NCI-H460 (cell line): Measurements from ENCODE around the gene SBF2. TPM values are rescaled to one million over a fixed set of nuclear protein-coding genes. Genes with fewer than 3 reads are reported as not detected.
A peak's percentile ranks its signal among the peaks of the same experiment; 100 is the strongest.
"Not testable (repeated sequence)": the region's sequence is repeated elsewhere in the genome, so short reads cannot be mapped to it uniquely, and the experiment has no call there.

Experiments
- DNase-seq: peaks from one replicate; pipeline ENCODE4 v3.0.0-alpha.2; 2016; ENCODE audit warnings: low read depth; ENCODE audit errors: extremely low read depth
- total RNA-seq: library from RNA; depleted of rRNA; stranded (reverse); fragments of >200 nt; shearing (Covaris generic); gene quantifications from 2 replicates; pipeline ENCODE4 v1.2.3, GENCODE V29; 2014

SBF2 gene
- total RNA-seq, 1 experiment from 2014 or later = 27.2 TPM

DNA sequence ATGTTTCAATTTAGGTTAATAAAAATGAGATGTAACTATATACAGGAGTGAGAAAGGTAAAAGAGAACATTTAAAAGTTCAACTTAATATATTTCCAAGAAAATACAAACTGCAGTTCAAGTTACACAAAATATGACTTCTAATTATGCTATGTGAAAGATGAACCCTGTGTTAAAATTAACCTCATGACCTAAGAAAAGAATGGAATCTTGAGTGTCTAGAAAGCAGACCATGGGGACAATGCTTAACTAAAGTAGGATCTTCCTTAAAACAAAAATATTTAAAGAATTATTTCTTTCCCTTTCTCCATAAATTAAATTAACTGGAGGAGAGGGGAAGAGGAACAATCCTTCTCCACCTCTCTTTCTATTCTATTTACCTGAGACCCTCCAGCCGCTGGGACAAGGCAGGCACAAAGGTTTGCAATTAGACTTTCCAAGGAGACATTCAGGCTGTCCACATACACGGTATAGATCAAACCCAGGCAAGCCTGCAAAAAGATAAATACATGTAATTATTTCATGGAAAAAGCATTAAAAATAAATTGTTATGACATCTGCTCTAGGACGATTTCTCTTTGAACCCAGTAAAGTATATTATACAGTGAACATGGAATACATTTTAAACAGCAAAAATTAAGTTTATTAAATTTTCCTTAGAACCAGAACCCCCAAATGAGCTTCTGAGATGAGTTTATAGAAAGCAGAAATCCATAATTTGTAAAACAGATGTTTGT is 264.5 kb downstream of the SBF2 start:
- DNase-seq = no peak

DNA sequence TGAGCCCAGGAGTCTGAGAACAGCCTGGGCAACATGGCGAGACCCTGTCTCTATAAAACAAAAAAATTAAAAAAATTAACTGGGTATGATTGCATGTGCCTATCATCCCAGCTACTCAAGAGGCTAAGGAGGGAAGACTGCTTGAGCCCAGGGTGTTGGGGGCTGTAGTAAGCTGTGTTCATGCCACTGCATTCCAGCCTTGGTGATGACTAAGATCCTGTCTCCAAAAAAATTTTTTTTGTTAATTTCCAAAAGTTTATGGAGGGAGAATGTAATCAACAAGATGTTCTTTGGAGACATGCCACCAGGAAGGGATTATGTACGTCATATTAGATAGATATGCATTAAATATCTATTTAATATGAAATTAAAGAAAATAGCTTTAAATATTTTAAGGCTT is 267.5 kb downstream of the SBF2 start:
- DNase-seq = no peak

DNA sequence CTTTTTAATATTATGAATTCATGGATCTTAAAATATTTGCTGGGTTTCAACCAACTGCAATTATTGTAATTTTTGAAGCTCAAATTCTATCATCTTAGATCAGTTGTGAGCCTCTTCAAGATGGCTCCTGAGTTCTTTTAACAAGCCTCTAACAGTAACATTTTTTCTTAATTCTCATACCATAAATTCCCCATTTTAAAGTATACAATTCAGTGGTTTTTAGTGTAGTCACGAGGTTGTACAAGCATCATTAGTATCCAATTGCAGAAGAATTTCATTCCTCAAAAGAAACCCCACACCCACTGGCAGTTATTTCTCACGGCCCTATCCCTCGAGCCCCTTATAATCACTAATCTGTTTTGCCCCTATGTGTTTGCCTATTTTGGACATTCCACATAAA is 270.8 kb downstream of the SBF2 start:
- DNase-seq = no peak

GRCh38 chr11:10022764-10023163 is 271.3 kb downstream of the SBF2 start:
- DNase-seq = no peak

- DNase-seq = no peak
These were observed 272.5 kb downstream of the SBF2 start for GRCh38 chr11:10021563-10021962.

- no peak for DNase-seq
These were observed 273.9 kb downstream of the SBF2 start for GRCh38 chr11:10019906-10020682.

DNA sequence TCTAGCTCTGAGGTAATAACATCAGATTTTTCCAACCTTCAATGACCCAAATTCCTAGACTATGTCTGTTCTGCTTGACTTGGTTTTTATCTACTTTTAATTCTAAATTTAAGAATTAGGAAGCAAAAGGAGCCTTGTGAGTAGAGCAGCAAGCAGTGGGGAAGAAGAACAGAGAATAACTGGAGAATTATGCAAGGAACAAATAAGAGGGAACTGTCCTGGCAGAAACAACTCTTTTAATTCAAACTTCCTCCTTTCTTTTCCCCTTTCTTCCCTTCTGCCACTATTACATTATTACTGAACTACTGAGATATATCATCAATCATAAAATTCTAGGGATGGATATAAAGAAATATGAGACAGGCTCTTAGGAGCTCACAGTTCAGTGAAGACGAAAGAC is 276.1 kb downstream of the SBF2 start:
- DNase-seq = no peak

GRCh38 chr11:10017050-10017449 is 277.0 kb downstream of the SBF2 start:
- no peak for DNase-seq

- DNase-seq = no peak
These were observed 282.0 kb downstream of the SBF2 start for GRCh38 chr11:10012068-10012467.

DNA sequence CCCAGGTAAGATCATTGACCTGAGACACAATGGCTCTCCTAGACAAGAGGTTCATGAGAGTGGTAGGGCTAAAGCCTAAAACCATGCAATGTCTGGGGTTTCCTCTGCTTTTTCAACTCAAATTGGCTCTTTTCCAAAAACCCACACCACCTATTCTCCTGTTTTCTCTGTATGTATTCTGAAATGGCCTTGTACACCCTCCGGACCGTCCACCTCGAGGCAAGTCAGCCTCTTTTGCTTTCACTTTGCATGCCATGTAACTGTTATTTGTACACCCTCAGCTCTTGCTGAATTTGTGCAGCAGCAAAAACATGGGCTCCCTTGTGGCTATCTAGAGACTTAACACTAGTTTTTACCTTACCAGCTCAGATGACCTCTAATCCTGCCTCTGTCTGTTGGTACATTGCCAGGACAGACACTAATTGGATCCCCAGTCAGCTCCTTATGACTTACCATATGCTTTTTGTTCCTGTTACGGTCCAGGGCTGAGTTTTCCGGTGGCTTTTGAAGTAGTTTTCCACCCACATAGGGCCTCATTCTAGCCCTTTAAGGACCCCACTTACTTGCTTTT is 288.0 kb downstream of the SBF2 start:
- DNase-seq = no peak

- DNase-seq = no peak
These were observed 289.4 kb downstream of the SBF2 start for GRCh38 chr11:10004526-10005113.

DNA sequence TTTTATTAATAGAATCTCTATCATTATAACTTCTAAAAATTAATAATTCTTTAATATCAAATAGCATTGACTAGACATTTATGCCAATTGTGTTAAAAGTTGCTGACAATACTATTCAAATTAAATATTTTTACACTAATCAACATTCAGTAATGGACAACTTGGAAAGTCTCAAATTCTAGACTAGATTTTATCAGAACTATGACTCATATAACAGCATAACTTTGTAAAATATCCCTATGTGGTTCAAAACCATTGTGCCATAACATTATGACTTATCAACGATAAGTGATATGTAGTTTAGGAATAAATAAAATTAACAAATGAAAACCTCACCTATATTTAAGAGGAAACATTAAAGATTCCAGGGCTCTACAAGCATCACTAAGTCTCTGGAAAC is 291.8 kb downstream of the SBF2 start:
- DNase-seq = no peak

DNA sequence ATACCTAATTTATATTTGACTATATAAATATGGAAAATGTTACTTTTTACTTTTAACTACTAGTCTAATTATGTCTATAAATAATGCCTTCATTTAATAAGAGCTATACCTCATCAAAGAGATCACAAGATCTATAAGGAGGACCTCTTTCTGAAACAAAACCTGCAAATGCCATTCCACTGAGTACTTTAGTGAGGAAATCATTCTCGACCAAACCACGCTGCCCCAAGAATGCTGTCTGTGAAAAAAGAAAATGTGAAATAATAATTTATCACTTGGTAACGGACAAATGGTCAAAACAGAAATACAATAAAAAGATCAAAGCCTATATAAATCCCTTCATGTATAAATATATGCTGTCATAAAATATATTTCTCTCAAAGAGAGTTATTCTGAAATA is 301.7 kb downstream of the SBF2 start:
- no peak for DNase-seq

GRCh38 chr11:9990221-9990973 is 303.6 kb downstream of the SBF2 start:
- DNase-seq = no peak

DNA sequence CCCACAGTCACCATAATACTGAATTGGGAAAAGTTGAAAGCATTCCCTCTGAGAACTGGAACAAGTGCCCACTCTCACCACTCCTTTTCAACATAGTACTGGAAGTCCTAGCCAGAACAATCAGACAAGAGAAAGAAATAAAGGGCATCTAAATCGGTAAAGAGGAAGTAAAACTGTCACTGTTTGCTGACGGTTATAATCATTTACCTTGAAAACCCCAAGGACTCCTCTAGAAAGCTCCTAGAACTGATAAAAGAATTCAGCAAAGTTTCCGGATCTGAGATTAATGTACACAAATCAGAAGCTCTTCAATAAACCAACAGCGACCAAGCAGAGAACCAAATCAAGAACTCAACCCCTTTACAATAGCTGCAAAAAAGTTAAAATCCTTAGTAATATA is 306.7 kb downstream of the SBF2 start:
- not testable (repeated sequence) for DNase-seq

DNA sequence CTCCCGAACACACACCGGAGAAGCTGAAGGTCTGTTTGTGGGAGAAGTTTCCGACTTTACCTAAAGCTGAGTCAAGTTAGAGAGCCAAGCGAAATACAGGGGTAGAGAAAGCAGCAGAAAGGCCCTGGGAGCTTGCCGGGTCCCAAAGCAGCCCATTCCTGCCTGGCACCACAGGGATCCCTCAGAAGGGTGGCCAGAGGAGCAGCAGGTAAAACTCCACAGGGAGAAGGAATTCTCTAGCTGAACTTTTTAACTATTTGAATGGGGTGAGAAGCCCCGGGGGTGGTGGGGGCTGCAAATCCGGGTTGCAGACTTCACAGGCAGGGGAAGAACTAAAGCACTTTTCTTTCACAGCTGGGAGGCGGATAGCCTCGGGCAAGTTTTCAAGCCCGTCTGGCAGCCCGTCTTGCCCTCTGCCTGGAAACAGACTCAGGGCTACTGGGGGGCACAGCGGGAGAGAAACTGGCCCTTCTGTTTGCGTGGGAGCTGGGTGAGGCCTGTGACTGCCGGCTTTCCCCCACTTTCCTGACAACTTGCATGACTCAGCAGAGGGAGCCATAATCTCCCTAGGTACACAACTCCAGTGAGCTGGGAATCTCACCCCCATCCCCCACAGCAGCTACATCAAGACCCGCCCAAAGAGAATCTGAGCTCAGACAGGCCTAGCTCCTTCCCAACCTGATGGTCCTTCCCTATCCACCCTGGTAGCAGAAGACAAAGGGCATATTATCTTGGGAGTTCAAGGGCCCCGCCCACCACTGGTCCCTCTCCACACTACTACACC is 311.0 kb downstream of the SBF2 start:
- DNase-seq = peak; percentile 75

GRCh38 chr11:9982127-9982795 is 311.8 kb downstream of the SBF2 start:
- DNase-seq = no peak

- no peak for DNase-seq
These were observed 313.1 kb downstream of the SBF2 start for GRCh38 chr11:9980931-9981330.

DNA sequence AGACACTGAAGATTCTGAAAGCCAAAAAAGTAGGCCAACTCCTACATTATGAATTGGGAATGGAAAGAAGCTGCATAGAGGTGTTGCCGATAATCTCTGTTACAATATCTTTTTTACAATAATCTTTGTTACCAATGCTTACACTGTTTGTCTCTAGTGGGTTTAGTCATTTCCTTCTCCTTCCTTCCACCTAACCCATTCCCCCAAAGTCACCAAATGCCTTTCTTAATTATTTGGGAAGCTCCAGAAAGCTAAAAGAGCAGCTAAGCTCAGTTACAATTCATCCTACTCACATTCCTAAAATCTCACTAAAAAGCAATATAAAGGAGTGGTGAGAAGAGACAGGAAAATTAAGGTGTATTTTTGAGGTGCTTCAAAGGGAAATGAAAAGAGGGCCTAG is 316.5 kb downstream of the SBF2 start:
- DNase-seq = no peak
